AG09309 (cell line): ENCODE measurements around the gene GON4L.
A peak's percentile ranks its signal among the peaks of the same experiment; 100 is the strongest.

Experiments
- DNase-seq: peaks from one replicate; pipeline ENCODE4 v3.0.0-alpha.2; 2010; ENCODE audit warnings: low read depth
- H3K4me3 ChIP-seq: 2 replicates; pipeline ENCODE4 v1.5.1; 2011; ENCODE audit warnings: mild to moderate bottlenecking, low read depth, low read length, moderate library complexity; ENCODE audit not compliant: control insufficient read depth
- TF ChIP-seq, protein P1 (sequence below): IDR thresholded peaks from 2 replicates; pipeline ENCODE4 v1.5.1; 2011; ENCODE audit warnings: mild to moderate bottlenecking, low read depth, low read length, inconsistent platforms; ENCODE audit not compliant: insufficient read depth, control insufficient read depth; ENCODE audit errors: missing control alignments

GON4L gene

DNA sequence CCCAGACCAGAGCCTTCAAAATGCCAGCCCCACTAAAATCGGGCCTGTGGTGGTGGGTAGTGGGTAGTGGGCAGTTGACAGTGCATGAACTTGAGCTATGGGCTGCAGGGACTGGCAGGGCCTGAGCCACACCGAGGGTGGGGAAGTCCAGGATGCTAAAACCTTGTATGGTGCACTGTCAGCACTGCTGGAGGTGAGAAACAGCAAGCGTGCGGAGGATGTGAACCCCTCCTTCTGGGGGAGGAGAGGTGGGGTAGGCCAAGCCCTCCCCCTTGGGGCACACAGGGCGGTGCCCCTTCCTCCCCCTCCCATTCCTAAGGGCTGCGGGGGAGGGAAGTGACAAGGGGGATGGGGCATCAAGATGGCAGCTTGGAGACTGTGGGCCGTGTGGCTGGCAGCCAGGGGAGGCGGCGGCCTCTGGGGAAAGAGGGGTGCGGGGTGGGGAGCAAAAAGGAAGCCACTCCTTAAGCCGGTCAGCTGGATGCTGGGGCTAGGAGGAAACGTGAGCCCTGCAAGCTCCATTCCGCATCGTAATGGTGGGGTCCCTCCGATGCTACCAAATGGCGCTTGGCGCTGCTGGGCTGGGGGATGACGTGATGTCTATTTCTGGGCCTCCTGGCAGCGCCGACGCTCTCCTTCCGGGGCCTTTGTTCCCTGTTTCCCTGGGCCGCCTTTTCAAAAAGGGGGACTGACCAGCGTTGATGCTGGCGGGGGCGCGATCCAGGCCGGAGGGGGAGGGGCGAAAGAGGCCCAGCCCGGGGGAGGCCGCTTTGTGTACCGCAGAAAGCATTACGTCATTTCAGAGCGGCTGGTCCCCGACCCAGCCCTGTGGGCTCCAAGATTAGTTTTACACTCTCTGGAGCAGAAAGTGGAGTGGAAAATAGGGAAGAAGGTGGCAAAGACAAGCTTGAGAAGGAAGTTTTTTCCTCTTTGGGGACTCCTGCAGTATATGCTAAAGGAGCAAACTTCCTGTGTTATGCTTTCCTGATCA lies 3.2 kb upstream of the GON4L start:
- peak overlapping the region; percentile 55 for H3K4me3 ChIP-seq
- DNase-seq = peak; percentile 16
- TF ChIP-seq, protein P1, sequence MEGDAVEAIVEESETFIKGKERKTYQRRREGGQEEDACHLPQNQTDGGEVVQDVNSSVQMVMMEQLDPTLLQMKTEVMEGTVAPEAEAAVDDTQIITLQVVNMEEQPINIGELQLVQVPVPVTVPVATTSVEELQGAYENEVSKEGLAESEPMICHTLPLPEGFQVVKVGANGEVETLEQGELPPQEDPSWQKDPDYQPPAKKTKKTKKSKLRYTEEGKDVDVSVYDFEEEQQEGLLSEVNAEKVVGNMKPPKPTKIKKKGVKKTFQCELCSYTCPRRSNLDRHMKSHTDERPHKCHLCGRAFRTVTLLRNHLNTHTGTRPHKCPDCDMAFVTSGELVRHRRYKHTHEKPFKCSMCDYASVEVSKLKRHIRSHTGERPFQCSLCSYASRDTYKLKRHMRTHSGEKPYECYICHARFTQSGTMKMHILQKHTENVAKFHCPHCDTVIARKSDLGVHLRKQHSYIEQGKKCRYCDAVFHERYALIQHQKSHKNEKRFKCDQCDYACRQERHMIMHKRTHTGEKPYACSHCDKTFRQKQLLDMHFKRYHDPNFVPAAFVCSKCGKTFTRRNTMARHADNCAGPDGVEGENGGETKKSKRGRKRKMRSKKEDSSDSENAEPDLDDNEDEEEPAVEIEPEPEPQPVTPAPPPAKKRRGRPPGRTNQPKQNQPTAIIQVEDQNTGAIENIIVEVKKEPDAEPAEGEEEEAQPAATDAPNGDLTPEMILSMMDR = no peak

DNA sequence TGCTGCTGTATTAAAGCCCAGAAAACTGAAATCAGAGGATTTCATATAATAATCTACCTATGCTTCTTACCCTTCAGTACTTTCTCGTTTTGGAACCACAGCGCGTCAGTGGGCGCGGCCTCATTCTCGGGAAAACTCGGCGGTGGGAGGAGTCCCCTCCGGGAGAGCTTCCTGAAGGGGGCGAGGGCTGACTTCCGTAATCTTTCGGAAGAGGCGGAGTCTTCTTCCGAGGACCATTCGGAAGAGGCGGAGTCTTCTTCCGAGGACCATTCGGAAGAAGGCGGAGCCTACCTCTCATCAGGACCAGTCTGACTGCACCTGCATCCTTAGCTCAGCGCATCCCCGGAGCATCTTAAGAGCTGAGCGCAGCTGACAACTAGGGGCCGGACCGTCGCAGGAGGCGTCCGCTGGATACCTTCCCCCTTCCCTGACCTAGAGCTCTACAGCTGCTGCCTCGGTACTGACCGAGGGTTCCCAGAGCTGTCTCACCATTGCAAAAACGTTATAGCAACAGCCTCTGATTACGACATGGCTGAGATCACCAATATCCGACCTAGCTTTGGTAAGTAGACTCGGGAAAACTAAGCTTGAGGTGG lies 2.3 kb upstream of the GON4L start, which contains the start of gene SYT11:
SYT11 (plus strand) TSS at position 334 of the 596 bp plus-strand sequence; CDS start at position 529, 195 bp downstream.
- TF ChIP-seq, protein P1 = no peak
- peak within 1 kb of the TSS; percentile 55 for H3K4me3 ChIP-seq
- DNase-seq = peak; percentile 80

- peak overlapping the region; percentile 55 for H3K4me3 ChIP-seq
- peak; percentile 37 for DNase-seq
- TF ChIP-seq, protein P1 = no peak
Measured at GRCh38 chr1:155858800-155859233, 1.8 kb upstream of the GON4L start.

GRCh38 chr1:155856257-155856974 lies 598 bp downstream of the GON4L start:
- DNase-seq = no peak
- TF ChIP-seq, protein P1 = no peak
- peak overlapping the region; percentile 97 for H3K4me3 ChIP-seq

DNA sequence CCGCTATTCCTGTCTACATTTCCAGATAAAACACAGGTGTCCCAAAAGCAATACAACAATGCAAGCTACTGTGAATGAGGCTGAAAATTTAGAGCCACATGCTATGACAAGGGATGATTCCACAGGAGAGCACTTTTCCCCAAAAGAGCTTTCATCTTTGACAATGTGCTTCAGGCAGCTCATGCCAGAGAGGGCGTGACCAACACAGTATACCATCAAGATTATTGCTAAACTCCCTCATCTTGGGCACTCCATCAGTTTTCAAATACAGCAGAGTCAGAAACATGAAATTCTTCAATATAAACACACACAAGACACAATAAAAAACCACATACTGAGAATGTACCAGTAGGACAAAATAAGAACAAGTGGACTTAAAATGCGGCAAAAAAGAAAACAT lies 6.7 kb downstream of the GON4L start:
- no peak overlapping the region for H3K4me3 ChIP-seq
- TF ChIP-seq, protein P1 = no peak
- no peak for DNase-seq
